ENCODE measurements around the gene ARHGAP33. TPM values are rescaled to one million over a fixed set of nuclear protein-coding genes. Genes with fewer than 3 reads are reported as not detected.

Gene ARHGAP33
- total RNA-seq, 1 experiment from 2014 or later = 19.5 TPM

DNA sequence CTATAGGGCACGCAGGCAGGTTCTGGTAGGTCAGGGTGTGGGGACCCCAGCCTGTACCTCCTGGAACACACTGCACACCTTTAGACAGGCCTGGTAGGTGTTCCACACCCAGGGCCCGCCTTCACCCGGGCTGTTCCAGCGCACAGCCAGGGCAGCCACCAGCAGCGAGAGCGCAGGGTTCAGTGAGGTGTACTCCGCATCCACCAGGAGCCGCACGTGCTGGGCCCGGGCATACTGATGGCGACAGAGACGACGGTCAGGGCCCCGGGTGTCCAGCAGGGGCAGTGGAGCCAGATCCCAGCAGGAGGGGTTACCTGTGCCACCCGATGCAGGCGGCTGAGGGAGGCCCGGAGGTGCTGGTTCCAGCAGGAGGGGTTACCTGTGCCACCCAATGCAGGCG lies 31.2 kb downstream of the ARHGAP33 start:
- Histone ChIP-seq H3T11ph (ENCODE audit: low read length) (no peak overlapping the region), H4K20me1 (ENCODE audit: control insufficient read depth, insufficient read depth, insufficient read length) (no peaks in the 10 kb centered on the region), H2BK20ac (ENCODE audit: low read depth, low read length, poor library complexity, severe bottlenecking) (no peak overlapping the region), H3K23me2 (ENCODE audit: insufficient read length, low read depth, low read length, poor library complexity, severe bottlenecking) (no peaks in the 10 kb centered on the region), H3K9ac (ENCODE audit: extremely low read depth, insufficient read length, low read length) (no peak overlapping the region), H2AFZ (ENCODE audit: low read length) (no peak overlapping the region), H3K56ac (ENCODE audit: insufficient read length, low read depth, low read length) (no peak overlapping the region), H3K4me2 (ENCODE audit: insufficient read depth, insufficient read length, low read length) (no peak overlapping the region), H3K27me3 (ENCODE audit: insufficient read depth, low read length) (no peaks in the 10 kb centered on the region), H3K14ac (ENCODE audit: insufficient read depth, low read length) (no peak overlapping the region), H2BK12ac (ENCODE audit: insufficient read length, low read depth, low read length) (no peak overlapping the region), H2BK15ac (ENCODE audit: low read depth, low read length) (no peak overlapping the region), H3K27ac (ENCODE audit: insufficient read length, low read depth, low read length) (no peak overlapping the region), H3K9me3 (ENCODE audit: control insufficient read depth, low read depth, low read length) (no peaks in the 10 kb centered on the region), H2AK5ac (ENCODE audit: insufficient read length, low read length) (no peak overlapping the region), H4K5ac (ENCODE audit: insufficient read length, low read depth, low read length) (no peak overlapping the region), H3K18ac (ENCODE audit: insufficient read length, low read depth, low read length) (no peak overlapping the region), H3K4ac (ENCODE audit: low read depth, low read length) (no peak overlapping the region), H2BK5ac (ENCODE audit: insufficient read length, low read length) (no peak overlapping the region), H3K23ac (ENCODE audit: insufficient read length, low read depth, low read length) (no peak overlapping the region), H3K79me2 (ENCODE audit: insufficient read depth, low read length) (no peaks in the 10 kb centered on the region), H4K91ac (ENCODE audit: insufficient read length, low read depth, low read length) (no peak overlapping the region), H2BK120ac (ENCODE audit: low read depth, low read length, poor library complexity, severe bottlenecking) (no peak overlapping the region), H3K4me1 (ENCODE audit: insufficient read depth, low read length) (no peaks in the 10 kb centered on the region; the same call in 1 of the 2 replicates), H3K79me1 (ENCODE audit: insufficient read depth, low read depth, low read length, poor library complexity, severe bottlenecking) (no peaks in the 10 kb centered on the region), H4K8ac (replicated peaks; ENCODE audit: insufficient read length, low read depth, low read length) (no peak overlapping the region)
- no CpG with 5 or more reads among the region's 18 CpGs for WGBS (ENCODE audit: extremely low coverage, insufficient read length, low lambda C conversion rate)
- Mint-ChIP-seq H3K27me3 (ENCODE audit: low read depth) (peaks cover 29% of the 10 kb centered on the region), H3K9me3 (no peaks in the 10 kb centered on the region; a peak in 2 of 5 replicates), H3K36me3 (ENCODE audit: insufficient read depth in 1 of 3, low read depth in 3 of 3) (no peaks in the 10 kb centered on the region), H3K4me1 (peaks cover 6 to 9% of the 10 kb centered on the region in 2 experiments), H3K4me3 (no peak overlapping the region), H3K27ac (peak overlapping the region in 1 of 3 experiments; percentile 79; a peak in 1 of 7 replicates)
- TF ChIP-seq, protein P1, sequence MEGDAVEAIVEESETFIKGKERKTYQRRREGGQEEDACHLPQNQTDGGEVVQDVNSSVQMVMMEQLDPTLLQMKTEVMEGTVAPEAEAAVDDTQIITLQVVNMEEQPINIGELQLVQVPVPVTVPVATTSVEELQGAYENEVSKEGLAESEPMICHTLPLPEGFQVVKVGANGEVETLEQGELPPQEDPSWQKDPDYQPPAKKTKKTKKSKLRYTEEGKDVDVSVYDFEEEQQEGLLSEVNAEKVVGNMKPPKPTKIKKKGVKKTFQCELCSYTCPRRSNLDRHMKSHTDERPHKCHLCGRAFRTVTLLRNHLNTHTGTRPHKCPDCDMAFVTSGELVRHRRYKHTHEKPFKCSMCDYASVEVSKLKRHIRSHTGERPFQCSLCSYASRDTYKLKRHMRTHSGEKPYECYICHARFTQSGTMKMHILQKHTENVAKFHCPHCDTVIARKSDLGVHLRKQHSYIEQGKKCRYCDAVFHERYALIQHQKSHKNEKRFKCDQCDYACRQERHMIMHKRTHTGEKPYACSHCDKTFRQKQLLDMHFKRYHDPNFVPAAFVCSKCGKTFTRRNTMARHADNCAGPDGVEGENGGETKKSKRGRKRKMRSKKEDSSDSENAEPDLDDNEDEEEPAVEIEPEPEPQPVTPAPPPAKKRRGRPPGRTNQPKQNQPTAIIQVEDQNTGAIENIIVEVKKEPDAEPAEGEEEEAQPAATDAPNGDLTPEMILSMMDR (conservative IDR thresholded peaks at IDR 0.05) = no peak
- no peak for DNase-seq

Data from H9 (cell line).